Subcutaneous abdominal adipose tissue (tissue), 5 donors: ENCODE data around the gene POLR2M.

Source experiments
- H3K27ac ChIP-seq: one replicate; pipeline ENCODE4 v1.7.0; 2013; ENCODE audit warnings: low read depth, mild to moderate bottlenecking, inconsistent platforms, low read length, moderate library complexity
- H3K27me3 ChIP-seq, 5 donors: one replicate each; pipeline ENCODE4 v1.7.0; 2013; ENCODE audit warnings: low read length in 5 of 5, inconsistent platforms in 1 of 5; ENCODE audit not compliant: control insufficient read depth in 5 of 5, insufficient read depth in 4 of 5
- H3K36me3 ChIP-seq, 5 donors: one replicate each; pipeline ENCODE4 v1.7.0; 2013; ENCODE audit warnings: low read length in 5 of 5; ENCODE audit not compliant: control insufficient read depth in 5 of 5, insufficient read depth in 5 of 5
- H3K4me1 ChIP-seq, 5 donors: one replicate each; pipeline ENCODE4 v1.7.0; 2013; ENCODE audit warnings: low read length in 5 of 5, mild to moderate bottlenecking in 3 of 5, moderate library complexity in 1 of 5; ENCODE audit not compliant: control insufficient read depth in 5 of 5, insufficient read depth in 5 of 5
- H3K4me3 ChIP-seq, 5 donors: one replicate each; pipeline ENCODE4 v1.7.0; 2013; ENCODE audit warnings: low read length in 5 of 5, low read depth in 1 of 5
- H3K9ac ChIP-seq, 5 donors: one replicate each; pipeline ENCODE4 v1.7.0; 2013; ENCODE audit warnings: low read length in 5 of 5, mild to moderate bottlenecking in 4 of 5, moderate library complexity in 3 of 5
- H3K9me3 ChIP-seq, 5 donors: one replicate each; pipeline ENCODE4 v1.7.0; 2013; ENCODE audit warnings: low read length in 5 of 5; ENCODE audit not compliant: control insufficient read depth in 5 of 5
- donor health status: healthy.
- donor health status: healthy.
- donor health status: healthy.
- donor health status: healthy.
- donor health status: healthy.

Gene POLR2M

GRCh38 chr15:57747206-57747896 lies 40.8 kb downstream of the POLR2M start:
- H3K4me3 ChIP-seq: peak overlapping the region; percentile 26 to 69 (median 54)
- no peaks in the 10 kb centered on the region for H3K9me3 ChIP-seq
- H3K27me3 ChIP-seq: no peaks in the 10 kb centered on the region
- H3K9ac ChIP-seq: peak overlapping the region in 3 of 5 donors; percentile 5 to 16 (median 8)
- peaks cover 0 to 3% (median 0%) of the 10 kb centered on the region in 5 donors for H3K4me1 ChIP-seq
- no peak overlapping the region for H3K27ac ChIP-seq
- no peaks in the 10 kb centered on the region for H3K36me3 ChIP-seq

- Histone ChIP-seq H3K4me3 (no peak overlapping the region), H3K27ac (no peak overlapping the region), H3K4me1 (peaks cover 0 to 6% (median 0%) of the 10 kb centered on the region in 5 donors), H3K9ac (no peak overlapping the region), H3K27me3 (no peaks in the 10 kb centered on the region), H3K9me3 (no peaks in the 10 kb centered on the region), H3K36me3 (no peaks in the 10 kb centered on the region)
Measured at GRCh38 chr15:57751177-57751800, 44.8 kb downstream of the POLR2M start.

- no peaks in the 10 kb centered on the region for H3K27me3 ChIP-seq
- no peak overlapping the region for H3K27ac ChIP-seq
- no peak overlapping the region for H3K4me3 ChIP-seq
- H3K9ac ChIP-seq: no peak overlapping the region
- no peaks in the 10 kb centered on the region for H3K9me3 ChIP-seq
- no peaks in the 10 kb centered on the region for H3K36me3 ChIP-seq
- H3K4me1 ChIP-seq: peaks cover 0 to 6% (median 0%) of the 10 kb centered on the region in 5 donors
Measured at GRCh38 chr15:57752436-57752835, 45.9 kb downstream of the POLR2M start.

- no peaks in the 10 kb centered on the region for H3K36me3 ChIP-seq
- peaks cover 0 to 6% (median 0%) of the 10 kb centered on the region in 5 donors for H3K4me1 ChIP-seq
- H3K27me3 ChIP-seq: no peaks in the 10 kb centered on the region
- no peaks in the 10 kb centered on the region for H3K9me3 ChIP-seq
- H3K9ac ChIP-seq: no peak overlapping the region
- no peak overlapping the region for H3K4me3 ChIP-seq
- H3K27ac ChIP-seq: no peak overlapping the region
Measured at GRCh38 chr15:57752840-57753239, 46.3 kb downstream of the POLR2M start.

- H3K27me3 ChIP-seq: no peaks in the 10 kb centered on the region
- no peaks in the 10 kb centered on the region for H3K9me3 ChIP-seq
- H3K4me3 ChIP-seq: no peak overlapping the region
- H3K4me1 ChIP-seq: peaks cover 0 to 6% (median 0%) of the 10 kb centered on the region in 5 donors
- no peak overlapping the region for H3K9ac ChIP-seq
- H3K36me3 ChIP-seq: no peaks in the 10 kb centered on the region
- H3K27ac ChIP-seq: no peak overlapping the region
Measured at GRCh38 chr15:57756466-57756865, 50.0 kb downstream of the POLR2M start.

GRCh38 chr15:57758560-57758959 lies 52.0 kb downstream of the POLR2M start:
- Histone ChIP-seq H3K9me3 (no peaks in the 10 kb centered on the region), H3K27ac (no peak overlapping the region), H3K4me3 (no peak overlapping the region), H3K36me3 (no peaks in the 10 kb centered on the region), H3K9ac (no peak overlapping the region), H3K4me1 (no peaks in the 10 kb centered on the region), H3K27me3 (no peaks in the 10 kb centered on the region)

- H3K27me3 ChIP-seq: peaks cover 0 to 3% (median 0%) of the 10 kb centered on the region in 5 donors
- H3K9me3 ChIP-seq: no peaks in the 10 kb centered on the region
- no peaks in the 10 kb centered on the region for H3K36me3 ChIP-seq
- no peak overlapping the region for H3K27ac ChIP-seq
- no peak overlapping the region for H3K9ac ChIP-seq
- no peaks in the 10 kb centered on the region for H3K4me1 ChIP-seq
- no peak overlapping the region for H3K4me3 ChIP-seq
Measured at GRCh38 chr15:57761562-57761961, 55.0 kb downstream of the POLR2M start.

- Histone ChIP-seq H3K4me1 (no peaks in the 10 kb centered on the region), H3K4me3 (no peak overlapping the region), H3K9me3 (no peaks in the 10 kb centered on the region), H3K27ac (no peak overlapping the region), H3K9ac (no peak overlapping the region), H3K27me3 (peaks cover 0 to 3% (median 0%) of the 10 kb centered on the region in 5 donors), H3K36me3 (no peaks in the 10 kb centered on the region)
Measured at GRCh38 chr15:57762302-57762701, 55.8 kb downstream of the POLR2M start.

GRCh38 chr15:57763176-57763964 lies 56.9 kb downstream of the POLR2M start:
- Histone ChIP-seq H3K36me3 (no peaks in the 10 kb centered on the region), H3K27me3 (peaks cover 0 to 3% (median 0%) of the 10 kb centered on the region in 5 donors), H3K4me1 (no peaks in the 10 kb centered on the region), H3K27ac (no peak overlapping the region), H3K4me3 (no peak overlapping the region), H3K9ac (no peak overlapping the region), H3K9me3 (no peaks in the 10 kb centered on the region)
